Left kidney (tissue), 2 donors: Measurements from ENCODE around the gene WDR33. TPM values are rescaled to one million over a fixed set of nuclear protein-coding genes. Genes with fewer than 3 reads are reported as not detected.

Experiments used
- DNase-seq: peaks from one replicate; pipeline ENCODE4 v3.0.0-alpha.2; 2013
- polyA plus RNA-seq: library from polyadenylated mRNA; unstranded; fragments of 120-200 nt; gene quantifications from one replicate; pipeline ENCODE4 v1.2.1, GENCODE V29; 2013; ENCODE audit not compliant: insufficient read length

Gene WDR33
- polyA plus RNA-seq, 1 donor: 62.3 TPM

- DNase-seq: no peak
These were observed 137.5 kb downstream of the WDR33 start for GRCh38 chr2:127673291-127674069.

- DNase-seq: no peak
These were observed 138.4 kb downstream of the WDR33 start for GRCh38 chr2:127672341-127673224.

- no peak for DNase-seq
These were observed 139.2 kb downstream of the WDR33 start for GRCh38 chr2:127671557-127672302.

GRCh38 chr2:127670957-127671290 lies 140.0 kb downstream of the WDR33 start:
- DNase-seq: no peak

- DNase-seq: no peak
These were observed 140.7 kb downstream of the WDR33 start for GRCh38 chr2:127670055-127670956.

- no peak for DNase-seq
These were observed 141.9 kb downstream of the WDR33 start for GRCh38 chr2:127669056-127669455.

- no peak for DNase-seq
These were observed 145.6 kb downstream of the WDR33 start for GRCh38 chr2:127665267-127665893.

GRCh38 chr2:127664895-127665225 lies 146.1 kb downstream of the WDR33 start:
- DNase-seq: no peak

GRCh38 chr2:127664065-127664894 lies 146.7 kb downstream of the WDR33 start:
- peak; percentile 60 for DNase-seq

- DNase-seq: no peak
These were observed 147.4 kb downstream of the WDR33 start for GRCh38 chr2:127663566-127664064.

- DNase-seq: no peak
These were observed 147.9 kb downstream of the WDR33 start for GRCh38 chr2:127662937-127663565.

GRCh38 chr2:127661949-127662510 lies 148.9 kb downstream of the WDR33 start:
- no peak for DNase-seq

GRCh38 chr2:127661072-127661649 lies 149.8 kb downstream of the WDR33 start:
- DNase-seq: no peak

GRCh38 chr2:127660291-127660578 lies 150.7 kb downstream of the WDR33 start:
- DNase-seq: no peak

GRCh38 chr2:127659408-127660290 lies 151.3 kb downstream of the WDR33 start:
- no peak for DNase-seq

- no peak for DNase-seq
These were observed 152.1 kb downstream of the WDR33 start for GRCh38 chr2:127658641-127659407.

GRCh38 chr2:127658146-127658545 lies 152.8 kb downstream of the WDR33 start:
- no peak for DNase-seq
